Ramos (cell line): Measurements from ENCODE around the gene PHYH.
"Not testable (repeated sequence)": the region's sequence is repeated elsewhere in the genome, so short reads cannot be mapped to it uniquely, and the experiment has no call there.

Source experiments
- in situ Hi-C: fragments of 300-500 bp; cut with MboI; formaldehyde crosslinking; loops from one replicate; pipeline ENCODE4 v1.14.3; 2022; ENCODE audit warnings: low sequenced_read_pairs; ENCODE audit not compliant: unreplicated experiment

The PHYH gene

DNA sequence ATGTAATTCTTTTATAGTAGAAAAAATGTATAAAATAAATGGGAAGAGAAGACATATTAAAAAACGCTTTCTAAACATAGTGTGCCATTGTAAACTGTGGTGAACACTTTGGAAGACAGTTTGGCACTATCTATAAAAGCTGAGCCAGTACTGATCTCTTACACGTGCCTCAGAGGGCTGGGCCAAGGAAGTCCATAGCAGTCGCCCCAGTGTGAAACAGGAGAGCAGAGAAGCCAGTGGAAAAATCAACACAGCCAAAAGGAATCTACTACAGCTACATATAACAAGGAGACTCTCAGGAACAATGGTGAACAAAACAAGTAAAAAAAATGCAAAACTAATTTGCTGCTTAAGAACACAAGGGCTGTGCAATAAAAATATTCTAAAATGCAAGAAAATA lies 27.7 kb upstream of the PHYH start:
- in situ Hi-C loops = loop anchor here (25.0 kb wide), 1 partner anchor 1640 kb away; no protein-coding TSS in a partner anchor

DNA sequence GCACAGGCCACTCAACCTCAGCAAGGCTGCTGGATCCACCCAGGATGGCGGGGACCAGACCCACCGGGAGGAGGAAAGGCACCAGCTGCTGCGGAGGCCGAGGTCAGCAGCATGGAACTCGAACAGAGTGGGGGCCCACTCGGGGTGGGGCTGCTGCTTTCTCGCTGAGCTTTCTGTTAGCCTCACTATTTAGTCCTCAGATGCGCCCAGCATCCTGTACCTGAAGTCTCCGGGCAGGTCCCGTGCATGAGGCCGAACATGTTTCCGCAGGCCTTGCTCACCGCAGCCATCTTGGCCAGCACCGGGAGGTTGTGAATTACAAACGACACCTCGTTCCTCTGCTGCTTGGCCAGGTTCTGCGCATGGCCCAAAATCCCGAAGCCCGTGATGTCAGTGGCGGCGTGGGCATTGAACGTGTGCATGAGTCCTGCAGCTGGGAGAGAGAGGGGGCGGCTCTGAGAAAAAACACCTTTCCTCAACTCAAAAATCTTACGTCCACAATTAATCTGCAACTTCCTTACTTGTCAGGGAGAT lies 22.8 kb upstream of the PHYH start:
- in situ Hi-C loops = no loop called here

GRCh38 chr10:13321576-13321975 lies 21.7 kb upstream of the PHYH start:
- in situ Hi-C loops = no loop called here

GRCh38 chr10:13319166-13319565 lies 19.3 kb upstream of the PHYH start:
- in situ Hi-C loops = no loop called here

DNA sequence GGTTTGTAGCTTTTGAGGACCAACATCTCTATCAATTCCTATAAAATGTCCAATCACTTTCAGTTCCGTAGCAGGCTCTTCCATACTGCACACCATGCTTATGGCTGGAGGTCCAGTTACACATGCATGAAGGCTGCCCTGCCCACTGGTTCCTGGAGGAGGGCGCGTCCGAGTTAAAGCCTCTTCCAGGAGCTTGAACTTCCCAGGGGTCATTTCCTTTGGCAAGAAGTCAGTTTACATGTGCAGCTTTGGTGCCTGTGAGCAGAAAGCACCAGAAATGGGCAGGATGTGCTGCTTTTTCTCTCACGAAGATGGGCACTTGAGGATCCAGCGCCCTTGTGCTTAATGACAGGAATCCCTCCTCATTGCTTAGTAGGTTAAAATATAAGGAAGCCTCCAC lies 17.6 kb upstream of the PHYH start:
- in situ Hi-C loops = no loop called here

- in situ Hi-C loops = no loop called here
These were observed 16.9 kb upstream of the PHYH start for GRCh38 chr10:13316635-13317311.

GRCh38 chr10:13315361-13315760 lies 15.5 kb upstream of the PHYH start:
- in situ Hi-C loops = no loop called here

DNA sequence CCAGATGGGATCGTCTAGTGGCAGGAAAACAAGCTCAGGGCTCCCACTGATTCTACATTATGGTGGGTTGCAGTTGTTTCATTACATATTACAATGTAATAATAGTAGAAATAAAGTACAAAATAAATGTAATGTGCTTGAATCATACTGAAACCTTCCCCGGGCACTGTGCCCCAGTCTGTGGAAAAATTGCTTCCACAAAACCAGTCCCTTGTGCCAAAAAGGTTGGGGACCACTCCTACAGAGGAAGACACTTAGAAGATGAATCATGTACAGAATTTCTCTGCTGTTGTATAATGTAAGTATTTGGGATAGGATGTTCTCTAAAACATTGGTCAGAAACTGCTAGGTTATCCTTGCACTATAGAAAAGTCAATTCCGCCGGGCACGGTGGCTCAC lies 11.3 kb upstream of the PHYH start:
- in situ Hi-C loops = no loop called here

GRCh38 chr10:13310518-13311176 lies 10.8 kb upstream of the PHYH start:
- in situ Hi-C loops = no loop called here

DNA sequence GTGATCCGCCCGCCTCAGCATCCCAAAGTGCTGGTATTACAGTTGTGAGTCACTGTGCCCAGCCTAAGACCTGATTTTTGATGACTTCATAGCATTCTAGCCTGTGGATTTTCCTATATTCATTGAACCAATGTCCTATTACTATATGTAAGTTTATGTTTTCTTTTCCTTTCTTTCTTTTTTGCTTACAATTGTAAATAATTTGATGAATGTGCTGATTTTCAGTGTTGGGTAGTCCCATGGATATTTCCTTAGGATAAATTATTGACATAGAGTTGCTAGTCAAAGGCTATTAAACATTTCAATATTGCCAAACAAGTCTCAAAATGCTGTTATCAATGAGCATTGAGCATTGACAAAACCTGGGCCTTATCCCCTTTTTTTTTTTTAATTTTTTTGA lies 9.9 kb upstream of the PHYH start:
- in situ Hi-C loops = no loop called here

GRCh38 chr10:13308096-13308495 lies 8.2 kb upstream of the PHYH start:
- in situ Hi-C loops = no loop called here

DNA sequence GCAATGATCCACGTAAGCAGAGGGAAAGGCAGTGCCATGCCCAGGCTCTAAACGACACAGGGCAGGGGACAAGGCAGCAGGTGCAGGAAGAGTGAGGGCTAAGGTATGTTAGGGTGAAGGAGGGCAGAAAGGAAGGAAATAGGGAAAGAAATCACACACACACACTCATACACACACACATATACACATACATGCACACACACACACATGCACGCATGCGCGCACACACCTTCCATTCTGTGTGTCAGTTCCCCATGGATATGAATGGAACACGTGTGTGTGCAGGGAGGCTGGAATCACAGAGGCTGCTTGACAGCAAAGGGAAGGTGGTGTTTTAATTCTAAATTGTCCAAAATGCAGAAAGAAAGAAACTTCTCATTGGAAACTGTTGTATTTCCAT lies 6.2 kb upstream of the PHYH start:
- in situ Hi-C loops = no loop called here

DNA sequence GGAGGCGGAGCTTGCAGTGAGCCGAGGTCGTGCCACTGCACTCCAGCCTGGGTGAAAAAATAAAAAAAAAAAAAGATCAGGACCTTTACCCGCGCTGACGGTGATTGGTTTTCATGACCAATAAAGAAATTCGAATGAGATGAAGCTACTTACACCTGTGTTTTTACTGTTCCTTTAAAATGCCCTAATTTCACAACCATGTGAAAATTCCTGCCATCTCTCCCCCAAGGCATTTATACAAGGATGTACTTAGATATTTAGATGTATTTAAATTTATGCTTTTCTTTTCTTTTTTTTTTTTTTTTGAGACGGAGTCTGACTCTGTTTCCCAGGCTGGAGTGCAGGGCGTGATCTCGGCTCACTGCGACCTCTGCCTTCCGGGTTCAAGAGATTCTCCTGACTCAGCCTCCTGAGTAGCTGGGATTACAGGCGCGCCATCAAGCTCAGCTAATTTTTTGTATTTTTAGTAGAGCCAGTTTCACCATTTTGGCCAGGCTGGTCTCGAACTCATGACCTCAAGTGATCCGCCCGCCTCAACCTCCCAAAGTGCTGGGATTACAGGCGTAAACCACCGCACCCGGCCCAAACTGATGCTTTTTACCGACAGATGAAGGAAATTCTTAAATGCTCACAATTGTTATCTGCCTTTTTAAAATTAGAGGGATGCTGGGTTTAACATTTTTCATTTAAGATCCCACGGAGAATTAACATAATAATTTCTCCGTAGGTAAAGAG lies 3.1 kb upstream of the PHYH start:
- in situ Hi-C loops = no loop called here

- in situ Hi-C loops = no loop called here
These were observed 972 bp downstream of the PHYH start for GRCh38 chr10:13298748-13299436.

- in situ Hi-C loops = no loop called here
These were observed 3.4 kb downstream of the PHYH start for GRCh38 chr10:13296476-13296875.

DNA sequence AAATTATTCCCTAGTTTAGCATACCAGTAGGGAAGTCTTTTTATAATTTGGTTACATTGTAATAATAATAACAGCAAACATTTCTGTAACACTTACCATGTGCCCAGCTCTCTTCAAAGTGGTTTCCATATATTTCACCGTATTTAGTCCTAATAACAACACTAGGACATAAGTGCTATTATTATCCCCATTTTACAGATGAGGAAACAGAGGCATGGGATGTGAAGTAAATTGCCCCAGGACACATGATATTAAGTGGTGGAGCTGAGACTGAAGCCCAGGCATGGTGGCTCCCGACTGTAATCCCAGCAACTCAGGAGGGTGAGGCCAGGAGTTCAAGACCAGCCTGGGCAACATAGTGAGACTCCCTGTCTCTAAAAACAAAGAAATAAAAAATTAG lies 5.1 kb downstream of the PHYH start:
- in situ Hi-C loops = no loop called here

DNA sequence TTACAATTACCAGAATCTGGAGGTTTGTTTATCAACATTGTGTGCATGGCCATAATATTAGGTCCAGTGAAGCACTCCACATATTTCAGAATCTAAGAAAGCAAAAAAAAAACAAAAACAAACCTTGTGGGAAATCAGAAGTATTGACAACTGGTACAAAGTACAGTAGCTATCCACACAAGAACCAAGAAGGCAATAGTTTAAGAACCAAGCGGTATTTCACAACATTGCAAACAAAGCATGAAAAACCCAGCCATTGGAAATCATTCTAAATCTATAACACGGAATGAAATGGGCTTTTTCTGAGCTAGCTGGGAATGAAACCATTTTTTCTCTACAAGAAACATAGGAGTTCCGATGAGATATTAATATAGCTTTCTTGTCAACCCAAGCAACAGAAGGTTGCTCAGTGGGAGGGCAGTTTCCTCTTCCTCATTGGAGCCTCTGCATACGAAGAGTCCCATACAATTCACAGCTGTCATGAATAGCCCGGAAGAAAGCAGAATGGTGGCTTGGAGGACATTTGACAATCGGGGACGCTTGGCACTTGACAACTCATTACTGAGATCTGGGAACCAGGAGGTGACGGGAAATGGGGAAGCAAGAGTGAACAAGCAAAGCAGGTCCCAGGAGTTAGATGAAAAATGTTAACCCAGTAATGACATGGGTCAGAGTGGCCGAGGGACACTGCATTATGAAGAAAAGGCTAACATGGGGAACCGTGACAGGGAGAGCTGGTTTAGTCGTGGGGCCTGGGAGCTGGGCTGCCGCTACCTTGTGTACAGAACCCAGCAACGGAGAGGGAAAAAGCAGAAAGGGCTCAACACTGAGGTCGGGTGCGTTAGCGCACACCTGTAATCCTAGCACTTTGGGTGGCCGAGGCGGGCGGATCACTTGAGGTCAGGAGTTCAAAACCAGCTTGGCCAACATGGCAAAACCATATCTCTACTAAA lies 7.8 kb downstream of the PHYH start:
- in situ Hi-C loops = no loop called here

GRCh38 chr10:13291061-13291460 lies 8.8 kb downstream of the PHYH start:
- in situ Hi-C loops = no loop called here

DNA sequence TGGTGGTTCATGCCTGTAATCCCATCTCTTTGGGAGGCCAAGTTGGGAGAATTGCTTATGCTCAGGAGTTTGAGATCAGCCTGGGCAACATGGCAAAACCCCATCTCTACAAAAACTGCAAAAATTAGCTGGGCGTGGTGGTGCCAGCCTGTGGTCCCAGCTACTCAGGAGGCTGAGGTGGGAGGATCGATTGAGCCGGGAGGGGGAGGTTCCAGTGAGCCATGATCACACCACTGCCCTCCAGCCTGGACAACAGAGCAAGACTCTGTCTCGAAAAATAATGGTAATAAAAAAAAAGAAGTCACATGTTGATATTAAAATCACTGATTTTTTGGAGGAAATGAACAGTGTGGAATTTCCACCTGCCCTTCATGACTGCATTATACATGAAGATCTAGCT lies 15.8 kb downstream of the PHYH start:
- in situ Hi-C loops = no loop called here

DNA sequence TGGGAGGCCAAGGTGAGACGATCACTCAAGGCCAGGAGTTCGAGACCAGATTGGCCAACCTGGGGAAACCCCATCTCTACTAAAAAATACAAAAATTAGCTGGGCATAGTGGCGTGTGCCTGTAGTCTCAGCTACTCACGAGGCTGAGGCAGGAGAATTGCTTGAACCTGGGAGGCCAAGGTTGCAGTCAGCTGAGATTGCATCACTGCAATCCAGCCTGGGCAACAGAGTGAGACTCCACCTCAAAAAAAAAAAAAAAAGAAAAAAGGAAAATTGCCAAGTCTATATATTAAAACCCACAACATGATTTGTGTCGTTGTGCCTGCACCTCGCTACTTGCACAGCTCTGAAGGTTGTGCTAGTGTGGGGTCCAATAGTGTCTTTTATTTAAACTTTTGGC lies 17.5 kb downstream of the PHYH start:
- in situ Hi-C loops = not testable (repeated sequence)
